ENCODE results near the gene BCOR. TPM values are rescaled to one million over a fixed set of nuclear protein-coding genes. Genes with fewer than 3 reads are reported as not detected.

The BCOR gene
- total RNA-seq, 1 experiment from 2014 or later = 36.6 TPM

- DNase-seq (ENCODE audit: low read depth) = peak; percentile 54
Observed at GRCh38 chrX:40099055-40099958, 1.5 kb upstream of the BCOR start.

- peak; percentile 70 for DNase-seq (ENCODE audit: low read depth)
Observed at GRCh38 chrX:40098264-40099054, 701 bp upstream of the BCOR start.

DNA sequence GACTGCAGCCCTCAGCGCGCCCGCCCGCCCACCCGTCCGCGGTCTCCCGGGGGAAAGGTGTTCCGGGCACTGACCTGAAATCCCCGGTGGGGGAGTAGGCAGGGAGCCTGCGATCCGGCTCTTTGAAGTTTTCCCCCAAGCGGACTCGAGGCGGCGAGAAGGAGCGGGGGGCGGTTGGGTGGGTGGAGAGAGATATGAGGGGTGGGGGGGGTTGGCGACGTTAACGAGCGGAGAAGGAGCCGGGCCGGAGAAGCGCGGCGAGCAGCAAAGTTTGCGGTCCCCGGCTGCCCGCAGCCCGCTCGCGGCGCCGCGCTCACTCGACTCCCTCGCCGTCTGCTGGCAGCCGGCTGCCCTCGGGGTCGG is 636 bp downstream of the BCOR start:
- DNase-seq (ENCODE audit: low read depth) = no peak

- peak; percentile 54 for DNase-seq (ENCODE audit: low read depth)
Observed at GRCh38 chrX:40096395-40097091, 1.2 kb downstream of the BCOR start.

DNA sequence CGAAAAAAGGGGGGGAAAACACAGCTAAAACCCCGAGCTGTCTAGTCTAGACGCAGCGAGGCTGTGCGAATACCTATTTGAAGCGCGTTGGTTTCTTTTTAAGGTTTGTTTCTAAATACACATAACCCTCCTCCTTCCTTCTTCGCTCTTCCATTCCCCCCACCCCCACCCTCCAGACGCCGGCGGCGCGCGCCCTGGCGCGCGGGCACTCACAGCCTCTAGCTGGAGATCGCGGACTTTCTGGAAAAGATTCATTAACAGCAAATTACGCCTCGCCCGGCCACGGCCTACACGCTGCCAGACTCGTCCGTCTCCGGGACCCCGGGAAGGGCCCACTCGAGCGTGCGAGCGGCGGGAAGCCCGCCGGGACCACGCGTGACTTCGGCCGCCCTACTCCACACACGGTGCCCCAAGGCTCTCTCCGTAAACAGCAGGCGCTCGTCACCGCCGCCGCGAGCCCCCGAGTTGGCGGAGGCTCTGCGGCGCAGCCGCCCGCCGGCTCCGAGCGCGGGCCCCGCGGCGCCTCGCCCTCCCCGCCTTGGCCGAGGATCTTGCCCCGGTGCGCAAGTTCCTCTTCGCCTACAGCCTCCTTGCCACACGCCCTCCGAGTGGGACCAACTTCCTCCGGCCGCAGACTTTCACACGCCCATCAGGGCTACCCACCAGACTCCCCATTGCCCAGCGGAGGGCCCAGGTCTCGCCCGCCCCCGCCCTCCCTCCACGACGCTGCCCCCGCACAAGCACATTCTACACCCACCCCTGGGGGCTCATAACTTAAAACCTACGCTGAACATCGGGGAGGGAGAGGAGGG is 2.0 kb downstream of the BCOR start:
- DNase-seq (ENCODE audit: low read depth) = peak; percentile 32

DNA sequence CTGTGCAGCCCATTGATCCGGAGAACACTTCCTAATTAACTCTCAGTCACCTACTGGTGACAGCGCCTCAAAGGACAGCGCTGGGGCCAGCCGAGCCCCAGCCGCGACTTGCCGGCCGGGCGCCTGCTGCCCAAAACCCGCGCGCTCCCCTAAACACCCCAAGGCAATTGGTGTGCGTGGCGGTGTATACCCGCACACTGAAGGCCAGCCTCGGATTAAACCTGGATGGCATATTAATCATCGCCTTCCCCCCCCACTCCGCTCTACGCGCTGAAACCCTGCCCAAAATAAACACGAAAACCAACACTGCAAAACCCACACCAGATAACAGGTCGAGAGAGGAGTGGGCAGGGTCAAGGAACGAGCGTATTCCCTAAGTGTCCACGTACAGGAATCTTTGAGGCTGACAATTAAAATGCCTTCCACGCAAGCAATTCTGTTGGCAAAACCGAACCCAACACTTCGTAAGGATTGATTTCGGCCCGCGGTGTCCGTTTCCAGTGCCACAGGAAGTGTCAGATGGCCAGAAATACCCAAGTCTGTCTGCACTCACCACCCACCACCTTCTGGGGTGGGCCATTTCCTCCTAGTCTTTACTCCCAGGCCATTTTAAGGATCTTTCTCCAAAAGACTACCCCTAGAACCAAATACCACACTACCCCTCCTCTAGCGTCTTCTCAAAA is 2.7 kb downstream of the BCOR start:
- DNase-seq (ENCODE audit: low read depth) = peak; percentile 35

DNA sequence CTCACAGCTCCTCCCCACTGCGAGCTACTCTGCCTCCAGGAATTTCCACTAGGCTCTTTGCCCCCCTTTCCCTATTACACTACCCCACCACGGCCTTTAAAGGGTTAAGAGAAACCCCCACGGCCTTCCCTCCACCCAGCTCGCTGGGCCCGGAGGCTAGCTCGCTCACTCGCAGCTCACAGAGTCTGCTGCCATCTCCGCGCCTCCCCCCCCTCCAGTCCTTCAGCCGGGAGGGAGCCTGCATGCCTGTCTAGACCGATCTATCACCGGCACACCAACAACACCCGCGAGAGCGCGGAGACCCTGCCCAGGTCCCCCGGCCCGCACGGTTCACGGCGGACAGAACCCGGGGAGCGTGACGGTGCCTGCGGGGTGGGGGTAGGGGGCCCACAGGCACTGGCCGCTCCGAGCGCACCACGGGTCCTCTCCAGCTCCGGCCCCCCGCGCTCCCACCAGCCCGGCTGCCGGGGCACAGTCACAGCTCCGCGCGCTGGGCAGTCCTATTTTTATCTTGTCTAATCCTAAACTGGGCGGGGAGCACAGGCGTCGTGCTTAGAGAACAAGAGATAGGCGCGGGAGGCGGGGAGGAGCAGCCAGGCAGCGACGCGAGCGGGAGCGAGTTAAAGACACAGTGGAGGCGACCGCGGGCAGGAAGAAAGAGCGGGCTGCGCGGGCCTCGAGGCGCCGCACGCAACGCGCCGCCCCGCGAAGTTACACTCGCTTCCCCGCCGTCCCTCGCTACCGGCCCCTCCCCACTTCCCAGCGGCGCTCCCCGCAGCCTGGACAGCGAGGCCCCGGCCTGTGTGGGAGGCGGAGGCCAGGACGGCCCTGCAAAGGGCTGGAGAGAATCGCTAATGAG is 3.5 kb downstream of the BCOR start:
- peak; percentile 4 for DNase-seq (ENCODE audit: low read depth)

DNA sequence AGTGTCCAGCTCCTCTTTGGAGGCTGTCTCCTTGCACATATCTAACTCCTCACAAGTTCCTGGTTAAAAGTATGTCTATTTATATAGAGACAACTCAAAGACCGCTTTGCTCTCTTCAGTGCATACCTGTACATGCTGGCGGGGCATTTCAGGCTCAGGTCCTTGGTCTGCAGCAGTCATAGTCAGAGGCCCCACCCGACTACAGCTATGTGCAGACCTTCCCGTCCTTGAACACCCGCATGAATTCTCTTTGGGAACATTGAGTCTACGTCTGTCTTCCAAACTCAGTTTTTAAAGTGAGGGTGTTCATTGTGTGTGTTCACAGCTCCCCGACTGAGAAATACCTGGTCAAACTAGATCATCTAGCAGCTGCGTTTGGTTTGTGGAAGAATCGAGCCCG is 4.2 kb downstream of the BCOR start:
- DNase-seq (ENCODE audit: low read depth) = no peak

DNA sequence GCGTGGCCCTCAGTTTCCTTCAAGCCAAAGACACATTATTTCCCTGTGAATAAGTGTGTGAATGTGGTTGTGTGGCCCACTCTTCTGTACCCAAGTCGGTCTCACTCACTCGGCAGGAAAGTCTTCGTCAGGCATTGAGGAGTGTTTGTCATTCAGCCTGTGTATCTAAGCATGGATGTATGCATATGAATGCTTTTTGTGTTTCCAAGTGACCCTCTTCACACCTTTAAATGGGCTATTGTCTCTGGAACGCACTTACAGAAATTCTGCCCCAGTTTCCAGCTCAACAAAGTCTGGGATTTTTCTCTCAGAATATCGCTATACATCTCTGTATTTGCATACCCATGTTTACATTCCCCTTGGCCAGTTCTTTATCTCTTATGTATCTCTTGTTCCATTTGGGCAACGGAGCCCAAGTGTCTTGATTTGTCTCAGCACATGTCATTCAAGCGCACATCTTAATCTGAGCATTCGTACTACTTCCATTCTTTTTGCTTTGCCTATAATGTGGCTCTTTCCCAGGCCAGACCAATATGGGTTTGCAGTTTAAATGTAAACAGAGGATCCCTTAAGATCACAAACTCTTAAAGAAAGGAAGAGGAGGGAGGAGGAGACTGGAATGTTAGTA is 4.8 kb downstream of the BCOR start:
- DNase-seq (ENCODE audit: low read depth) = no peak

GRCh38 chrX:40091691-40092421 is 5.9 kb downstream of the BCOR start:
- DNase-seq (ENCODE audit: low read depth) = no peak

DNA sequence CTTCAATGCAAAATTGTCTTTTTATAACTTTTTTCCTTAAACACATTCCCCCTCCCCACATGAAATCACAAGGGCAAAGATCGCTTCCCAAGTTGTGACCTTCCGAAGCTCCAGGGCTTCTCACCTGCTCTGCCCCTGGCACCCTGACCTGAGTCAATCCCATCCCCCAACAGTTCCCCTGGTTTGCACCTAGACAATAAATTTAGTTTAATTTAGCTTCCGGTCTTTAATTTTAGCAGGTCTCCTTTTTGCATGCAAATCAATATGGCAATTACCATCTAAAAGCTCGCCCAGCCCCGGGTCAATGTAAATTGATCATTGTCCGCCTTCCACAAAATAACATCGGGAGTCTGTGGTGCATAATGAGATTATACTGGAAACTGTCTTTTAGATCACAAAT is 6.8 kb downstream of the BCOR start:
- no peak for DNase-seq (ENCODE audit: low read depth)

GRCh38 chrX:40090050-40090804 is 7.5 kb downstream of the BCOR start:
- DNase-seq (ENCODE audit: low read depth) = no peak

DNA sequence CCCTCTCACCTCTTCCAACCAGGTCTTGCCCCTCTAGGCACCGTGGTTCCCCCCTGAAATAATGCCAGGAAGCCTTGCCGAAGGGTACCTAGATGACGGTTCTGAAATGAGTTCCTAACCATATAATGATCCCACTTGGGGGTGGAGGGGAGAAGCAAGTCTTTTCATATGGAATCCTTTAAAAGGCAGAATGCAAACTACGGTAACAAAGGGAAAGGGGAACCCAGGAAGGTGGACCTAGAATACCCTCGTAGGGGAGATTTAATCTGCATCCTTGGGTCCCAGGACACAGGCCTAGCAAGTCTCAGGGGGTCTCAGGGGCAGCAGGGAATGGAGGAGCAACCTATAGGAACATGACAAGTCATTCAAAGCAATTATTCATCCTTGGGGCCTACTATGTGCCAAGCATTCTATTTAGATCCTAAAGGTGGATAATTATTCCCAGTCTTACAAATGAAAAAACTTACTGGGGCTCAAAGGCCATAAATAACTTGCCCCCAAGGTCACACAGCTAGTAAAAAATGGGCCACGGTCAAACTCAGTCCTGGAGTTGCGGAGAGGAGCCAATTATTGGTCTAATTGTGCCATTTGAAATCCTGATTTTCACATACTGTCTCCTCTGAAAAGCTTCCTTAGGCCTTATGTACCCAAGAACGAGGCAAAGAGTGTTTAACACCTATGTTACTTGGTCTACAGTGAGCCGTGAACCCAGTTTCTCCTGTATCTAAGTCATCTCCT is 8.8 kb downstream of the BCOR start:
- no peak for DNase-seq (ENCODE audit: low read depth)

GRCh38 chrX:40088299-40088625 is 9.5 kb downstream of the BCOR start:
- DNase-seq (ENCODE audit: low read depth) = no peak

DNA sequence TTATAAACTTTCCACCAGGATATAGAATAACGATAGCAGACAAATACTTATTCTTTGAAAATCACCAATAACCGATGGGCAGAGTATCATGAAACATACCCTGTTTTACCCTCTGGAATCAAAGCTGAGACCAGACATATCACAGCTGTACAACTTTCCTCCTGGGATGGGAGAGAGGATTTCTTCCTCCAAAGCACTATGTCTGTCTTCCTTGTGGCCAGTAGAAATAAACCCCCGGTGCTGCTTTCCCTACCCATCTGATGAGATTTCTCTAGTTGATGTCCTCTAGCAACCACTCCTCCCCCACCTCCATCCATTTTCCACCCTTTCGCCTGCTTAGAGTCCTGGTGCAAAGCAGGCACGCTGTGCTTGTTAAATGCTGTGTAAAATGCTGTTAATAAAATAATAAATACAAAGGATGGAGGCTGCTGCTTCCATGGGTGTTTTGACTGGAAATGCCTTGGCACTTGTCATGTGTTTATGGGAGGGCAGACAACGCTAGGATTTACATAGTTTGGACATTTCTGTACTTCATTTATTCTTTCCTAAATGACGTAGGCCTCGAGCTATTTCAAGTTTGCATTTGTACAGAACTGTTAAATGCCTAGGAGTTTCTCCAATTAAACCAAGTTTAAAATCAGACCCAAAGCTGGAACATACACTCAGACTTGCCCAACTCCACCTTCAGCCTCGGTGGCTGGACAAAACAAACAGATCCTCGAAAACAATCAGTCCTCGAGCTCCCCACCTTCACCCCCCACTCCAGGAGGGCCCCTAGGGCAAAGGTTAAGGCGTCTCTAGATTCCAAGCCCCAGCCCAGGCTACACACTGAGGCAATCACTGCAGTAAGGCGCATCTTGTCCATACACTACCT is 10.1 kb downstream of the BCOR start:
- no peak for DNase-seq (ENCODE audit: low read depth)

DNA sequence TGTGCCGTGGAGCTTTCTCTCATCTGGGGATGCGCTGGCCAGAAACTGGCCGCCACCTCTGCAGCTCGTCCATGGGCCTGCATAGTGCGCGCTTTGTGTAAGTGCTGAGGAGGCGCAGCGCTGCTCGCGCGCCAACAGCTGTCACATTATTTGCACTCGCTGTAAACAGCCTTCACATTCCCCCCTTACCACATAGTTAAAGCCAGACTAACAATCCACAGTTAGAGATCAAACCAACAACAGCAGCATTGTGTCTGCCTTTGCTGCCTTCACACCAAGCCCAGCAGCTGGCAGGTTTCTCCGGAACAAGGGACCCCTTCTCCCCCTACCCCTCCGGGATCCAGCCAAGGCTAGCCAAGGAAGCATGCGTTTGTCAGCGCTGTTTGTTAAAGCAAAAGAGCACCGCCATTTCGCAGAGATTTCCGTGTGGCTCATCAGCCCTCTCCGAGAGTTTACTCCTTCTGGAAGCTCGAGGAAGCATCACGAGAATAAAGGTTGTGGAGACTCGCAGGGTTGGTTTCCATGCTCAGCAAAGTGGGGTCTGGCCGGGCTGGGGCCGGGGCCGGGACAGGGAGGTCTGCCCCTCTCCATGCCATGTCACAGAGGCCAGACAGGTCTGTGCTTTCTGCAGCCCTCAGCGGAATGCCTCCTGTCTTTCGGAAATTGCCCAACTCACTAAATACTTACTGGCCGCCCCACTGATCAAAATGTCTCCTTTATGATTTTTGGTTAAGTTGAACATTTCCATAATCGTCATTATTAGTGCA is 11.0 kb downstream of the BCOR start:
- DNase-seq (ENCODE audit: low read depth) = no peak
